Breast epithelium (tissue), 4 donors: Measurements from ENCODE around the gene PHGDH. TPM values are rescaled to one million over a fixed set of nuclear protein-coding genes. Genes with fewer than 3 reads are reported as not detected.

Source experiments
- DNase-seq, 2 donors: peaks; one replicate each; pipeline ENCODE4 v3.0.0-alpha.2; 2019; ENCODE audit warnings: low spot score in 2 of 2
- H3K27ac ChIP-seq, 2 donors: fragments of 200-600 bp; sonication (generic) in 1 of 2; one replicate each; pipeline ENCODE4 v1.5.1; 2016 to 2019; ENCODE audit warnings: mild to moderate bottlenecking in 1 of 2
- H3K27me3 ChIP-seq, 2 donors: fragments of 200-600 bp; sonication (generic) in 1 of 2; one replicate each; pipeline versions ENCODE4 v1.5.1 to v1.6.0; 2017 to 2019; ENCODE audit warnings: control low read depth in 1 of 2, mild to moderate bottlenecking in 1 of 2
- H3K36me3 ChIP-seq: fragments of 200-600 bp; one replicate; pipeline ENCODE4 v1.5.1; 2019
- H3K4me1 ChIP-seq, 2 donors: fragments of 200-600 bp; sonication (generic); one replicate each; pipeline ENCODE4 v1.5.1; 2016 to 2019; ENCODE audit warnings: control low read depth in 1 of 2
- H3K4me3 ChIP-seq, 3 donors: fragments of 200-600 bp; sonication (generic); 1 replicate in 2 of 3; 2 replicates in 1 of 3; pipeline ENCODE4 v1.5.1; 2016 to 2019; ENCODE audit warnings: mild to moderate bottlenecking in 3 of 3, moderate library complexity in 2 of 3
- H3K9me3 ChIP-seq, 2 donors: fragments of 200-600 bp; sonication (generic) in 1 of 2; one replicate each; pipeline ENCODE4 v1.5.1; 2016 to 2019; ENCODE audit warnings: control low read depth in 1 of 2
- POLR2A ChIP-seq: fragments of 450-650 bp; IDR thresholded peaks from one replicate; pipeline ENCODE4 v1.6.1; 2016; ENCODE audit warnings: antibody characterized with exemption, mild to moderate bottlenecking, moderate library complexity
- POLR2AphosphoS5 ChIP-seq, 3 donors: sonication (generic); formaldehyde crosslinking; IDR thresholded peaks; one replicate each; pipeline ENCODE4 v1.6.1; 2017; ENCODE audit warnings: antibody characterized with exemption in 3 of 3
- intact Hi-C: fragments of 100-400 bp; cut with DNase I; formaldehyde crosslinking; loops from one replicate; pipeline ENCODE4 v1.15.1; 2023; ENCODE audit warnings: low total_unique reads
- total RNA-seq, 3 donors: library from RNA; depleted of rRNA; stranded (reverse); fragments of >200 nt; gene quantifications; one replicate each; pipeline ENCODE4 v1.1.0, GENCODE V29; 2016
- TF ChIP-seq, protein P1 (sequence below), 3 donors: fragments of 450-650 bp; IDR thresholded peaks; one replicate each; pipeline ENCODE4 v1.5.1; 2016 to 2017; ENCODE audit warnings: antibody characterized with exemption in 3 of 3, mild to moderate bottlenecking in 3 of 3, moderate library complexity in 3 of 3

The PHGDH gene
- 10 to 100 TPM in 2 of 3 donors, 1 to 10 TPM in 1; 6.1 to 54.7 (median 17.7) TPM for total RNA-seq

DNA sequence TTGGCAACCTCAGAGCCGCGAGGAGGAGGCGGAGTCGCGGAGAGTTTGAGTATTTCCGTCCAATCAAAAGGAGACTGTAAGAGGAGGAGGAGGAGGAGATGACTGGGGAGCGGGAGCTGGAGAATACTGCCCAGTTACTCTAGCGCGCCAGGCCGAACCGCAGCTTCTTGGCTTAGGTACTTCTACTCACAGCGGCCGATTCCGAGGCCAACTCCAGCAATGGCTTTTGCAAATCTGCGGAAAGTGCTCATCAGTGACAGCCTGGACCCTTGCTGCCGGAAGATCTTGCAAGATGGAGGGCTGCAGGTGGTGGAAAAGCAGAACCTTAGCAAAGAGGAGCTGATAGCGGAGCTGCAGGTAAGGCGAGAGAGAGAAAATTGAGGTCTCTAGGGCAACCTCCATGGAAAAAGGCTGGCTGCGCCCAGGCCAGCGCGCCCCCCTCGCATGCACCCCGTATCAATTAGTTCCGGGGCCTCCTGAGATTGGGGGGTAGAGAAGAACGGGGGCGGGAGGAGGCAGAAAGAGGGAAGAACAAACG, at the start of gene PHGDH:
Gene PHGDH, plus strand, starts transcription at position 131 of the 538 bp plus-strand sequence. Its CDS starts 89 bp downstream, at position 220.
- intact Hi-C loops = no loop called here
- no peak for TF ChIP-seq POLR2AphosphoS5 (IDR thresholded peaks at IDR 0.05)
- TF ChIP-seq, protein P1, sequence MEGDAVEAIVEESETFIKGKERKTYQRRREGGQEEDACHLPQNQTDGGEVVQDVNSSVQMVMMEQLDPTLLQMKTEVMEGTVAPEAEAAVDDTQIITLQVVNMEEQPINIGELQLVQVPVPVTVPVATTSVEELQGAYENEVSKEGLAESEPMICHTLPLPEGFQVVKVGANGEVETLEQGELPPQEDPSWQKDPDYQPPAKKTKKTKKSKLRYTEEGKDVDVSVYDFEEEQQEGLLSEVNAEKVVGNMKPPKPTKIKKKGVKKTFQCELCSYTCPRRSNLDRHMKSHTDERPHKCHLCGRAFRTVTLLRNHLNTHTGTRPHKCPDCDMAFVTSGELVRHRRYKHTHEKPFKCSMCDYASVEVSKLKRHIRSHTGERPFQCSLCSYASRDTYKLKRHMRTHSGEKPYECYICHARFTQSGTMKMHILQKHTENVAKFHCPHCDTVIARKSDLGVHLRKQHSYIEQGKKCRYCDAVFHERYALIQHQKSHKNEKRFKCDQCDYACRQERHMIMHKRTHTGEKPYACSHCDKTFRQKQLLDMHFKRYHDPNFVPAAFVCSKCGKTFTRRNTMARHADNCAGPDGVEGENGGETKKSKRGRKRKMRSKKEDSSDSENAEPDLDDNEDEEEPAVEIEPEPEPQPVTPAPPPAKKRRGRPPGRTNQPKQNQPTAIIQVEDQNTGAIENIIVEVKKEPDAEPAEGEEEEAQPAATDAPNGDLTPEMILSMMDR (IDR thresholded peaks at IDR 0.05) = no peak
- Histone ChIP-seq H3K27me3 (no peaks in the 10 kb centered on the region), H3K4me3 (peak within 1 kb of the TSS; percentile 52 to 74 (median 68)), H3K9me3 (no peaks in the 10 kb centered on the region), H3K27ac (peak within 1 kb of the TSS; percentile 79 to 88), H3K36me3 (no peaks in the 10 kb centered on the region), H3K4me1 (peaks cover 0 to 6% of the 10 kb centered on the region in 2 donors)
- DNase-seq = peak; percentile 58 to 65

DNA sequence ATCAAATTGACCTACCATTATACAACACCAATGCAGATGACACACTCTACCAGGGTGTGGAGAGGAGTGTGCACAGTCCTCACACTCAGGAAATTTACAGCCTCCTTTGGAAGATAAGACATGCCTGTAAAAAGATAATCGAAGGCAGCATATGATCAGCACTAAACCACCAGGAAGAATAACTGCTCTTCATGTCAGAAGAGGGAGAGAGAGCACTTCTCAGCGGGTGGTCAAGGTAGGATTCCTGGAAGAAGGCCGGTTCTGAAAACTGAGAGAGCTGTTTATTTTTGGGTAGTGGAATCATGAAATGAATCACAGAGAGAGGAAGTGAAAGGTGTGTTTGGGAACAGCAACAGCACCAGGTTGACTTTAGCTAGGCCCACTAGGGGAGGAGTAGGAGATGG, 49.7 kb upstream of the PHGDH start:
- intact Hi-C loops = no loop called here
- H3K4me3 ChIP-seq = no peak overlapping the region
- no peaks in the 10 kb centered on the region for H3K27me3 ChIP-seq
- peak overlapping the region in 1 of 2 donors; percentile 21 for H3K27ac ChIP-seq
- no peaks in the 10 kb centered on the region for H3K36me3 ChIP-seq
- TF ChIP-seq POLR2A (no peak), POLR2AphosphoS5 (IDR thresholded peaks at IDR 0.05) (no peak)
- TF ChIP-seq, protein P1 (IDR thresholded peaks at IDR 0.05) = no peak
- no peak for DNase-seq
- H3K4me1 ChIP-seq = no peaks in the 10 kb centered on the region
- H3K9me3 ChIP-seq = no peaks in the 10 kb centered on the region

DNA sequence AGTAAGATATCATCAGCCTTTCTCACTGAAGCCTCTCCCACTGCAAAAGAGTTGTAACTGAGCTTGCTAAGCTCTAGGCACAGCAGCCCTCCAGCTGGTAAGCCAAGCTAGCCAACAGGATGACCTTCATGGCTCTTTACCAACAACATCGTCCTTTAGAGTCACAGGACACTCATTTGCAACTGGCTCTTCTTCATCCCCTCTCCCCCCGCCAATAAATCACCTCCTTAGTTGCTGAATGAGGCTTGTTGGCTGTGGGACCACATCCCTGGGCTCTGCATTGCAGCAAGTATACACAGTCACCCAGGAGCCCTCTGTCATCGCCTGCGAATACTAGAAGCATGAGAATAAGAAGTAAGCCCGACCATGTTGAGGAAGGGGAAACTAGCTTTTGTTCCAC, 47.7 kb upstream of the PHGDH start:
- Histone ChIP-seq H3K27ac (no peak overlapping the region), H3K27me3 (no peaks in the 10 kb centered on the region), H3K36me3 (no peaks in the 10 kb centered on the region), H3K4me3 (no peak overlapping the region), H3K9me3 (no peaks in the 10 kb centered on the region), H3K4me1 (no peaks in the 10 kb centered on the region)
- intact Hi-C loops = no loop called here
- DNase-seq = no peak
- TF ChIP-seq POLR2A (no peak), POLR2AphosphoS5 (IDR thresholded peaks at IDR 0.05) (no peak)
- TF ChIP-seq, protein P1 (IDR thresholded peaks at IDR 0.05) = no peak

DNA sequence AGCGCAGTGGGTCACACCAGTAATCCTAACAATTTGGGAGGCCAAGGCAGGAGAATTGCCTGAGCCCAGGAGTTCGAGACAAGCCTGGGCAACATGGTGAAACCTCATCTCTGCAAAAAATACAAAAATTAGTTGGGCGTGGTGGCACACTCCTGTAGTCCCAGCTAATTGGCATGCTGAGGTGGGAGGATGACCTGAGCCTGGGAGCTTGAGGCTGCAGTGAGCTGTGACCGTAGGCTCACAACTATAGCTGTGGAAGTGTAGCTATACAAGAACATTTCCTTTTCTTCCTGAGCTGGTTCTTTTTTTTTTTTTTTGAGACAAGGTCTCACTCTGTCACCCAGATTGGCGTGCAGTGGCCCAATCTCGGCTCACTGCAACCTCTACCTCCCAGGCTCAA, 44.6 kb upstream of the PHGDH start:
- TF ChIP-seq, protein P1 (IDR thresholded peaks at IDR 0.05) = no peak
- TF ChIP-seq POLR2AphosphoS5 (IDR thresholded peaks at IDR 0.05) = no peak
- no peak for TF ChIP-seq POLR2A
- no peaks in the 10 kb centered on the region for H3K9me3 ChIP-seq
- no peaks in the 10 kb centered on the region for H3K4me1 ChIP-seq
- no peak for DNase-seq
- H3K4me3 ChIP-seq = no peak overlapping the region
- no peak overlapping the region for H3K27ac ChIP-seq
- H3K36me3 ChIP-seq = no peaks in the 10 kb centered on the region
- intact Hi-C loops = no loop called here
- no peaks in the 10 kb centered on the region for H3K27me3 ChIP-seq

DNA sequence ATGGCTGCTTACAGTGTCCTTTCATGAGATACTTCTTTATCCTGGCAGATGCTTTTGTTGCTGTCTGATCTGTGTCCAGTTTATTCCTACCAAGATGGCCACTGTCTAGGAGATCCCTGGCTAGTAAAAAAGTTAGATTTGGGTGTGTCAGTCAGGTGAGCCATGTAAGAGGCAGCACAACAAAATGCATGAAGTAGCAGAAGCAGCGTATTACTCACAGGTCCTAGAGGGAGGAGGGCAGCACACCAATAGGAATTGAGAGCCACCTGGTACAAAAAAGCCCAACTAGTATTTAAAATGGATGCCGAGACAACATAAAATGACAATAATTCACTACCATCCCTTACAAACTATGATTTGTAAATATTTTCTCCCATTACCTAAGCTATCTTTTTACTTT, 40.8 kb upstream of the PHGDH start:
- TF ChIP-seq POLR2A = no peak
- TF ChIP-seq POLR2AphosphoS5 (IDR thresholded peaks at IDR 0.05) = no peak
- TF ChIP-seq, protein P1 (IDR thresholded peaks at IDR 0.05) = no peak
- intact Hi-C loops = no loop called here

More for the DNA sequence above, 40.8 kb upstream of the PHGDH start:
- Histone ChIP-seq H3K36me3 (no peaks in the 10 kb centered on the region), H3K4me3 (no peak overlapping the region), H3K4me1 (no peaks in the 10 kb centered on the region), H3K9me3 (no peaks in the 10 kb centered on the region), H3K27ac (no peak overlapping the region), H3K27me3 (no peaks in the 10 kb centered on the region)
- no peak for DNase-seq
